Effector CD8-positive, alpha-beta T cell (primary cell): ENCODE measurements around the gene CMTM2.
"Not testable (repeated sequence)": the region's sequence is repeated elsewhere in the genome, so short reads cannot be mapped to it uniquely, and the experiment has no call there.

ENCODE experiments used
- DNase-seq: peaks from one replicate; lab custom pipeline; 2025; lab: John Stamatoyannopoulos, UW

CMTM2 gene

GRCh38 chr16:66552286-66553177 lies 26.7 kb upstream of the CMTM2 start, which contains the start of gene CKLF:
TSS of gene CKLF (plus strand) at chr16:66552576. CDS start at chr16:66552716, 140 bp downstream.
- DNase-seq, result peak; percentile 82

GRCh38 chr16:66553223-66553622 lies 26.0 kb upstream of the CMTM2 start:
- no peak for DNase-seq

- DNase-seq, result no peak
These were observed 25.2 kb upstream of the CMTM2 start for GRCh38 chr16:66554021-66554420.

GRCh38 chr16:66554495-66554894 lies 24.8 kb upstream of the CMTM2 start:
- DNase-seq, result no peak

- DNase-seq, result no peak
These were observed 19.2 kb upstream of the CMTM2 start for GRCh38 chr16:66560107-66560506.

GRCh38 chr16:66561381-66562080 lies 17.7 kb upstream of the CMTM2 start:
- DNase-seq, result no peak

GRCh38 chr16:66562409-66562808 lies 16.9 kb upstream of the CMTM2 start:
- DNase-seq, result no peak

- no peak for DNase-seq
These were observed 16.3 kb upstream of the CMTM2 start for GRCh38 chr16:66562986-66563385.

- no peak for DNase-seq
These were observed 15.5 kb upstream of the CMTM2 start for GRCh38 chr16:66563574-66564334.

- no peak for DNase-seq
These were observed 13.0 kb upstream of the CMTM2 start, which contains the start of gene CMTM1 for GRCh38 chr16:66566051-66566901. TSS of gene CMTM1 (plus strand) at chr16:66566439. CDS start at chr16:66566514, 75 bp downstream.

GRCh38 chr16:66567270-66567669 lies 12.0 kb upstream of the CMTM2 start:
- DNase-seq, result not testable (repeated sequence)

GRCh38 chr16:66568355-66568754 lies 10.9 kb upstream of the CMTM2 start:
- no peak for DNase-seq

- no peak for DNase-seq
These were observed 10.1 kb upstream of the CMTM2 start for GRCh38 chr16:66569131-66569530.

- DNase-seq, result no peak
These were observed 9.3 kb upstream of the CMTM2 start for GRCh38 chr16:66569827-66570405.

GRCh38 chr16:66572356-66572755 lies 6.9 kb upstream of the CMTM2 start:
- DNase-seq, result no peak

GRCh38 chr16:66574081-66574480 lies 5.2 kb upstream of the CMTM2 start:
- no peak for DNase-seq

- no peak for DNase-seq
These were observed 4.7 kb upstream of the CMTM2 start for GRCh38 chr16:66574531-66574930.

GRCh38 chr16:66575060-66575459 lies 4.2 kb upstream of the CMTM2 start:
- no peak for DNase-seq

GRCh38 chr16:66576296-66576695 lies 3.0 kb upstream of the CMTM2 start:
- no peak for DNase-seq

- DNase-seq, result no peak
These were observed 1.4 kb downstream of the CMTM2 start for GRCh38 chr16:66580605-66581209.
